ENCODE results near the gene RSPH9.

Gene RSPH9

GRCh38 chr6:43682724-43683429, 38.0 kb downstream of the RSPH9 start:
- no peak for DNase-seq
- Histone ChIP-seq H3K4me1 (ENCODE audit: control insufficient read depth, insufficient read depth, low read depth, low read length) (no peaks in the 10 kb centered on the region), H3K4me2 (ENCODE audit: low read length, poor library complexity, severe bottlenecking) (no peak overlapping the region), H2AFZ (ENCODE audit: low read depth, low read length) (no peak overlapping the region), H4K8ac (ENCODE audit: low read length) (no peak overlapping the region), H3K9ac (ENCODE audit: low read length) (no peak overlapping the region), H3K23ac (ENCODE audit: low read length in 2 of 2) (no peak overlapping the region), H3K9me3 (ENCODE audit: control insufficient read depth, low read length) (no peaks in the 10 kb centered on the region), H3K4me3 (ENCODE audit: insufficient read depth in 1 of 2, low read depth in 1 of 2, low read length in 2 of 2) (no peak overlapping the region), H3K27me3 (ENCODE audit: control insufficient read depth in 1 of 2, insufficient read depth in 1 of 2, low read length in 2 of 2) (no peaks in the 10 kb centered on the region), H3K14ac (ENCODE audit: low read length in 2 of 2) (no peak overlapping the region), H2BK120ac (ENCODE audit: low read depth, low read length) (no peak overlapping the region), H4K91ac (ENCODE audit: low read length) (no peak overlapping the region), H3K27ac (ENCODE audit: low read length, poor library complexity, severe bottlenecking) (no peak overlapping the region), H3K18ac (ENCODE audit: low read depth in 1 of 2, low read length in 2 of 2) (no peak overlapping the region), H2BK15ac (ENCODE audit: low read depth, poor library complexity, severe bottlenecking) (no peak overlapping the region), H2BK5ac (ENCODE audit: low read depth, low read length, poor library complexity, severe bottlenecking) (no peak overlapping the region), H2AK5ac (ENCODE audit: low read length, severe bottlenecking) (no peak overlapping the region), H3K4ac (ENCODE audit: low read depth in 1 of 2, low read length in 2 of 2) (no peak overlapping the region), H3K36me3 (ENCODE audit: control insufficient read depth in 1 of 2, insufficient read depth in 2 of 2, low read depth in 1 of 2, low read length in 2 of 2) (peaks cover 30% of the 10 kb centered on the region in 2 experiments), H2BK12ac (ENCODE audit: low read length in 2 of 2) (peak overlapping the region in 1 of 2 experiments; percentile 5), H3K79me1 (replicated peaks; ENCODE audit: low read length, poor library complexity, severe bottlenecking) (peaks cover 49% of the 10 kb centered on the region)
- 82% methylated on average over 5 of the region's 8 CpGs for WGBS

DNA sequence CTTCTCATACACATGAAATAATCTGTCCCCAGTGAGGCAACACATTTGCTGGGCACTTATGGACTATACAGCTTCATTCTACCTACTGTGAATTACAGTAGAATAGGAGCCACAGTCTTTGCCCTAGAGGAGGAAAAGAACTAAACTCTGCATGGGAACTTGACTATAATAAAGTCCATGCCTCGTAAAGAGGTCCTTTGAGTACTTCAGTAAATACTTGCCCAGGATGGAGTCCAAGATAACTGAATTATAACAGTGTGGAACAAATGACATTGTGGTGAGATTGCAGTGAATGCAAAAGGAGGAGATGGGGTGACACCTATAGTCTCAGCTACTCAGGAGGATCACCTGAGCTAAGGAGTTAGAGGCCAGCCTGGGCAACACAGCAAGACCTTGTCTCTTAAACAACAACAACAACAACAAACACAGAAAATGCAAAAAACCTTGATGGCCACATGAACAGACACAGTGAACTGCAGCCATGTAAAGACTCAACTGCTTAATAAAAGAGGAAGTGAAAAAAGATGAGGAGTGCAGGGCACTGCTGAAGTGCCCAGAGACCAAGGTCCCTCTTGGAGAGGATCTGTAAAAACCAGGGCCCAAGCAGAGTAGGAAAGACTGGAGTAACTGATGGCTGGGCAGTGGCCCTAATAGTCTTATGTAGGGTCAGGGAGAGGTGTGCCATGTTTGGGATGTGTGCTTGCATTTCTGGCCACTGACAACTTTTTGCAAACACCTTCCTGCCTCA, 39.0 kb downstream of the RSPH9 start:
- DNase-seq = no peak
- Histone ChIP-seq H4K91ac (ENCODE audit: low read length) (no peak overlapping the region), H2BK5ac (ENCODE audit: low read depth, low read length, poor library complexity, severe bottlenecking) (no peak overlapping the region), H3K4me2 (ENCODE audit: low read length, poor library complexity, severe bottlenecking) (no peak overlapping the region), H3K27me3 (ENCODE audit: control insufficient read depth in 1 of 2, insufficient read depth in 1 of 2, low read length in 2 of 2) (no peaks in the 10 kb centered on the region), H2BK120ac (ENCODE audit: low read depth, low read length) (no peak overlapping the region), H3K27ac (ENCODE audit: low read length, poor library complexity, severe bottlenecking) (no peak overlapping the region), H3K14ac (ENCODE audit: low read length in 2 of 2) (no peak overlapping the region), H3K79me1 (replicated peaks; ENCODE audit: low read length, poor library complexity, severe bottlenecking) (peaks cover 46% of the 10 kb centered on the region), H4K8ac (ENCODE audit: low read length) (no peak overlapping the region), H3K4ac (ENCODE audit: low read depth in 1 of 2, low read length in 2 of 2) (no peak overlapping the region), H3K18ac (ENCODE audit: low read depth in 1 of 2, low read length in 2 of 2) (no peak overlapping the region), H3K9me3 (ENCODE audit: control insufficient read depth, low read length) (no peaks in the 10 kb centered on the region), H3K23ac (ENCODE audit: low read length in 2 of 2) (no peak overlapping the region), H3K4me1 (ENCODE audit: control insufficient read depth, insufficient read depth, low read depth, low read length) (no peaks in the 10 kb centered on the region), H3K4me3 (ENCODE audit: insufficient read depth in 1 of 2, low read depth in 1 of 2, low read length in 2 of 2) (no peak overlapping the region), H3K9ac (ENCODE audit: low read length) (no peak overlapping the region), H2AFZ (ENCODE audit: low read depth, low read length) (no peak overlapping the region), H2AK5ac (ENCODE audit: low read length, severe bottlenecking) (no peak overlapping the region), H2BK15ac (ENCODE audit: low read depth, poor library complexity, severe bottlenecking) (no peak overlapping the region), H3K36me3 (ENCODE audit: control insufficient read depth in 1 of 2, insufficient read depth in 2 of 2, low read depth in 1 of 2, low read length in 2 of 2) (peaks cover 20 to 24% of the 10 kb centered on the region in 2 experiments), H2BK12ac (ENCODE audit: low read length in 2 of 2) (no peak overlapping the region)
- 96% methylated on average over 1 of the region's 1 CpG for WGBS

- peak overlapping the region; percentile 44 for H3K27ac ChIP-seq (ENCODE audit: low read length, poor library complexity, severe bottlenecking)
- 11% methylated on average over 10 of the region's 10 CpGs for WGBS
- H2BK5ac ChIP-seq (ENCODE audit: low read depth, low read length, poor library complexity, severe bottlenecking) = no peak overlapping the region
- H4K91ac ChIP-seq (ENCODE audit: low read length) = no peak overlapping the region
- H4K8ac ChIP-seq (ENCODE audit: low read length) = peak overlapping the region; percentile 74
- H3K4ac ChIP-seq (ENCODE audit: low read depth in 1 of 2, low read length in 2 of 2) = peak overlapping the region; percentile 39 to 65
- H2BK15ac ChIP-seq (ENCODE audit: low read depth, poor library complexity, severe bottlenecking) = no peak overlapping the region
- no peaks in the 10 kb centered on the region for H3K27me3 ChIP-seq (ENCODE audit: control insufficient read depth in 1 of 2, insufficient read depth in 1 of 2, low read length in 2 of 2)
- no peak for DNase-seq
- no peak overlapping the region for H2BK12ac ChIP-seq (ENCODE audit: low read length in 2 of 2)
- peak overlapping the region; percentile 92 for H3K4me2 ChIP-seq (ENCODE audit: low read length, poor library complexity, severe bottlenecking)
- H3K9ac ChIP-seq (ENCODE audit: low read length) = peak overlapping the region; percentile 97
- H2BK120ac ChIP-seq (ENCODE audit: low read depth, low read length) = peak overlapping the region; percentile 2
- H3K79me1 ChIP-seq (replicated peaks; ENCODE audit: low read length, poor library complexity, severe bottlenecking) = peaks cover 18% of the 10 kb centered on the region
- H3K14ac ChIP-seq (ENCODE audit: low read length in 2 of 2) = no peak overlapping the region
- peaks cover 0 to 4% of the 10 kb centered on the region in 2 experiments for H3K36me3 ChIP-seq (ENCODE audit: control insufficient read depth in 1 of 2, insufficient read depth in 2 of 2, low read depth in 1 of 2, low read length in 2 of 2)
- no peak overlapping the region for H3K18ac ChIP-seq (ENCODE audit: low read depth in 1 of 2, low read length in 2 of 2)
- no peak overlapping the region for H2AK5ac ChIP-seq (ENCODE audit: low read length, severe bottlenecking)
- H3K23ac ChIP-seq (ENCODE audit: low read length in 2 of 2) = peak overlapping the region in 1 of 2 experiments; percentile 11
- H3K9me3 ChIP-seq (ENCODE audit: control insufficient read depth, low read length) = no peaks in the 10 kb centered on the region
- H2AFZ ChIP-seq (ENCODE audit: low read depth, low read length) = no peak overlapping the region
- H3K4me3 ChIP-seq (ENCODE audit: insufficient read depth in 1 of 2, low read depth in 1 of 2, low read length in 2 of 2) = peak overlapping the region; percentile 76 to 98
- H3K4me1 ChIP-seq (ENCODE audit: control insufficient read depth, insufficient read depth, low read depth, low read length) = no peaks in the 10 kb centered on the region
Observed at GRCh38 chr6:43687079-43687436, 42.2 kb downstream of the RSPH9 start.

All from mesenchymal stem cell (in vitro differentiated cells and primary cell).